Neutrophil (primary cell): Measurements from ENCODE around the gene TRIM24.

Source experiments
- H3K27ac ChIP-seq: fragments of 200-600 bp; sonication (generic); 2 replicates; pipeline ENCODE4 v1.5.1; 2016; ENCODE audit warnings: mild to moderate bottlenecking, moderate library complexity
- H3K27me3 ChIP-seq: fragments of 200-600 bp; sonication (generic); 2 replicates; pipeline ENCODE4 v1.6.0; 2016; ENCODE audit warnings: mild to moderate bottlenecking
- H3K36me3 ChIP-seq: fragments of 200-600 bp; sonication (generic); 2 replicates; pipeline ENCODE4 v1.5.1; 2017
- H3K4me1 ChIP-seq, 2 experiments: fragments of 200-600 bp in 1 of 2; sonication (generic) in 1 of 2; 1 replicate in 1 of 2; 2 replicates in 1 of 2; pipeline versions ENCODE4 v1.5.1 to v1.6.1; 2013 to 2016; ENCODE audit warnings: low read depth in 1 of 2, low read length in 1 of 2, mild to moderate bottlenecking in 1 of 2, moderate library complexity in 1 of 2; ENCODE audit not compliant: control insufficient read depth in 1 of 2, insufficient read depth in 1 of 2
- H3K4me3 ChIP-seq, 2 experiments: fragments of 200-600 bp in 1 of 2; sonication (generic) in 1 of 2; 1 replicate in 1 of 2; 2 replicates in 1 of 2; pipeline ENCODE4 v1.5.1; 2013 to 2016; ENCODE audit warnings: low read depth in 1 of 2, low read length in 1 of 2, mild to moderate bottlenecking in 1 of 2, moderate library complexity in 1 of 2
- H3K9me3 ChIP-seq: fragments of 200-600 bp; sonication (generic); 2 replicates; pipeline ENCODE4 v1.5.1; 2016
- CTCF ChIP-seq: fragments of 200-600 bp; sonication (generic); IDR thresholded peaks from 2 replicates; pipeline ENCODE4 v1.5.1; 2016; ENCODE audit warnings: antibody characterized with exemption

TRIM24 gene

GRCh38 chr7:138468244-138469123 lies 8.4 kb downstream of the TRIM24 start:
- H3K9me3 ChIP-seq = no peaks in the 10 kb centered on the region
- H3K4me3 ChIP-seq = no peak overlapping the region
- no peaks in the 10 kb centered on the region for H3K36me3 ChIP-seq
- H3K27me3 ChIP-seq = no peaks in the 10 kb centered on the region
- H3K4me1 ChIP-seq = peaks cover 0 to 10% of the 10 kb centered on the region in 2 experiments
- no peak overlapping the region for H3K27ac ChIP-seq
- TF ChIP-seq CTCF = no peak

- peaks cover 0 to 10% of the 10 kb centered on the region in 2 experiments for H3K4me1 ChIP-seq
- H3K9me3 ChIP-seq = no peaks in the 10 kb centered on the region
- no peak for TF ChIP-seq CTCF
- H3K27ac ChIP-seq = no peak overlapping the region
- H3K27me3 ChIP-seq = no peaks in the 10 kb centered on the region
- H3K4me3 ChIP-seq = no peak overlapping the region
- no peaks in the 10 kb centered on the region for H3K36me3 ChIP-seq
Observed at GRCh38 chr7:138470391-138471157, 10.5 kb downstream of the TRIM24 start.

- peaks cover 0 to 10% of the 10 kb centered on the region in 2 experiments for H3K4me1 ChIP-seq
- H3K4me3 ChIP-seq = no peak overlapping the region
- no peaks in the 10 kb centered on the region for H3K9me3 ChIP-seq
- no peaks in the 10 kb centered on the region for H3K27me3 ChIP-seq
- H3K36me3 ChIP-seq = no peaks in the 10 kb centered on the region
- no peak for TF ChIP-seq CTCF
- H3K27ac ChIP-seq = no peak overlapping the region
Observed at GRCh38 chr7:138472292-138473079, 12.4 kb downstream of the TRIM24 start.

- H3K36me3 ChIP-seq = no peaks in the 10 kb centered on the region
- H3K4me1 ChIP-seq = peaks cover 13 to 23% of the 10 kb centered on the region in 2 experiments
- H3K27me3 ChIP-seq = no peaks in the 10 kb centered on the region
- H3K27ac ChIP-seq = no peak overlapping the region
- no peak for TF ChIP-seq CTCF
- H3K4me3 ChIP-seq = no peak overlapping the region
- H3K9me3 ChIP-seq = no peaks in the 10 kb centered on the region
Observed at GRCh38 chr7:138475377-138475776, 15.3 kb downstream of the TRIM24 start.

- Histone ChIP-seq H3K27ac (no peak overlapping the region), H3K36me3 (no peaks in the 10 kb centered on the region)
Observed at GRCh38 chr7:138477081-138477578, 17.1 kb downstream of the TRIM24 start.

More at GRCh38 chr7:138477081-138477578, 17.1 kb downstream of the TRIM24 start:
- H3K4me3 ChIP-seq = no peak overlapping the region
- H3K27me3 ChIP-seq = no peaks in the 10 kb centered on the region
- peaks cover 13% of the 10 kb centered on the region in 2 experiments for H3K4me1 ChIP-seq
- no peak for TF ChIP-seq CTCF
- no peaks in the 10 kb centered on the region for H3K9me3 ChIP-seq
